Tibial nerve (tissue), 4 donors: ENCODE data around the gene EXOC2.

Experiments
- EP300 ChIP-seq, 2 donors: sonication (generic); formaldehyde crosslinking; IDR thresholded peaks; one replicate each; pipeline ENCODE4 v1.6.1; 2017; ENCODE audit warnings: antibody characterized with exemption in 2 of 2, mild to moderate bottlenecking in 1 of 2
- TF ChIP-seq, protein P1 (sequence below), 5 experiments: fragments of 200-600 bp in 3 of 5; fragments of 450-650 bp in 2 of 5; sonication (generic) in 3 of 5; IDR thresholded peaks; one replicate each; pipeline ENCODE4 v1.5.1; 2016 to 2019; ENCODE audit warnings: antibody characterized with exemption in 5 of 5, mild to moderate bottlenecking in 3 of 5, moderate library complexity in 2 of 5

DNA sequence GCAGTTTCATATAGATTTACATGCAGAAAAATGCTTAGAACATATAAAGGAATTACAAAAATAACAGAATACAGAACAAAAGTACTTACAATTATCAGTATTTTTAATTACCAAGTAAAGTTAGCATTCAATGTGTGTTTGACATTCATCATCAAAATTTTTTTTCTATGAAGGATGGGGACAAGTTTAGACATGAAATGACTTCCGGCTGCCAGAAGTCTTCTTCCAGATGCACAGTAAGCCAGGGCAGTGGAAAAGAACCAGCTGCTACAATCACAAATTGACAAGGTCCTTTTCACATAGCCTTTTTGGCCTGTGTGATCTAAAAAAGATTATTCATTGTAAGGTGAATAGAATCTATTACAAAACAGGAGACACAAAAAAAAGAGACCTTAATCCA, 109.8 kb downstream of the EXOC2 start:
- TF ChIP-seq, protein P1, sequence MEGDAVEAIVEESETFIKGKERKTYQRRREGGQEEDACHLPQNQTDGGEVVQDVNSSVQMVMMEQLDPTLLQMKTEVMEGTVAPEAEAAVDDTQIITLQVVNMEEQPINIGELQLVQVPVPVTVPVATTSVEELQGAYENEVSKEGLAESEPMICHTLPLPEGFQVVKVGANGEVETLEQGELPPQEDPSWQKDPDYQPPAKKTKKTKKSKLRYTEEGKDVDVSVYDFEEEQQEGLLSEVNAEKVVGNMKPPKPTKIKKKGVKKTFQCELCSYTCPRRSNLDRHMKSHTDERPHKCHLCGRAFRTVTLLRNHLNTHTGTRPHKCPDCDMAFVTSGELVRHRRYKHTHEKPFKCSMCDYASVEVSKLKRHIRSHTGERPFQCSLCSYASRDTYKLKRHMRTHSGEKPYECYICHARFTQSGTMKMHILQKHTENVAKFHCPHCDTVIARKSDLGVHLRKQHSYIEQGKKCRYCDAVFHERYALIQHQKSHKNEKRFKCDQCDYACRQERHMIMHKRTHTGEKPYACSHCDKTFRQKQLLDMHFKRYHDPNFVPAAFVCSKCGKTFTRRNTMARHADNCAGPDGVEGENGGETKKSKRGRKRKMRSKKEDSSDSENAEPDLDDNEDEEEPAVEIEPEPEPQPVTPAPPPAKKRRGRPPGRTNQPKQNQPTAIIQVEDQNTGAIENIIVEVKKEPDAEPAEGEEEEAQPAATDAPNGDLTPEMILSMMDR (IDR thresholded peaks at IDR 0.05), result no peak
- TF ChIP-seq EP300 (IDR thresholded peaks at IDR 0.05), result no peak
